MG63 (cell line): ENCODE results near the gene TYW5. TPM values are rescaled to one million over a fixed set of nuclear protein-coding genes. Genes with fewer than 3 reads are reported as not detected.
A peak's percentile ranks its signal among the peaks of the same experiment; 100 is the strongest.
"Not testable (repeated sequence)": the region's sequence is repeated elsewhere in the genome, so short reads cannot be mapped to it uniquely, and the experiment has no call there.

Source experiments
- DNase-seq: peaks from one replicate; pipeline ENCODE4 v3.0.0-alpha.2; 2020
- H3K27me3 ChIP-seq: fragments of 250-450 bp; sonication (Bioruptor Pico); 2 replicates; pipeline ENCODE4 v1.5.1; 2020; ENCODE audit warnings: mild to moderate bottlenecking, moderate library complexity
- H3K36me3 ChIP-seq: fragments of 250-450 bp; sonication (Bioruptor Pico); 2 replicates; pipeline ENCODE4 v1.5.1; 2020; ENCODE audit warnings: mild to moderate bottlenecking, moderate library complexity
- H3K4me3 ChIP-seq: fragments of 250-450 bp; sonication (Bioruptor Pico); 2 replicates; pipeline ENCODE4 v1.5.1; 2020; ENCODE audit warnings: mild to moderate bottlenecking, moderate library complexity
- H3K9me3 ChIP-seq: fragments of 250-450 bp; sonication (Bioruptor Pico); 2 replicates; pipeline ENCODE4 v1.5.1; 2020; ENCODE audit warnings: mild to moderate bottlenecking, moderate library complexity
- total RNA-seq: library from RNA; depleted of rRNA; stranded (reverse); fragments of >200 nt; shearing (Covaris generic); gene quantifications from 2 replicates; pipeline ENCODE4 v1.2.3, GENCODE V29; 2014; ENCODE audit warnings: low replicate concordance

TYW5 gene
- total RNA-seq, 1 experiment from 2014 or later: 3.6 TPM

DNA sequence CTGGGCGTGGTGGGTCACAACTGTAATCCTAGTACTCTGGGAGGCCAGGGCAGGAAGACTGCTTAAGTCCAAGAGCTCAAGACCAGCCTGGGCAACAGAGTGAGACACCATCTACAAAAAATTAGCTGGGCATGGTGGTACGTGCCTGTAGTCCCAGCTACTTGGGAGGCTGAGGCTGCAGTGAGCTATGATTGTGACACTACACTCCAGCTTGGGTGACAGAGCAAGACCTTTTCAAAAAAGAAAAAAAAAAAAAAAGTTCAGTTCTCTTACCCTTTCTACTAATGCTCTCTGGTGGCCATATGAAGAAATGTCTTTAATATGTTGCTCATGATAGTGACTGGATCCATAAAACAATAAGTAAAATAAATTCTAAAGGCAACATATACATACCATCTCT, 14.9 kb downstream of the TYW5 start:
- Histone ChIP-seq H3K36me3 (peaks cover 37% of the 10 kb centered on the region), H3K4me3 (no peak overlapping the region), H3K27me3 (no peaks in the 10 kb centered on the region), H3K9me3 (no peaks in the 10 kb centered on the region)
- DNase-seq: no peak

- Histone ChIP-seq H3K4me3 (no peak overlapping the region), H3K9me3 (no peaks in the 10 kb centered on the region), H3K27me3 (no peaks in the 10 kb centered on the region), H3K36me3 (peaks cover 37% of the 10 kb centered on the region)
- DNase-seq: no peak
Measured at GRCh38 chr2:199936554-199936953, 18.7 kb downstream of the TYW5 start.

DNA sequence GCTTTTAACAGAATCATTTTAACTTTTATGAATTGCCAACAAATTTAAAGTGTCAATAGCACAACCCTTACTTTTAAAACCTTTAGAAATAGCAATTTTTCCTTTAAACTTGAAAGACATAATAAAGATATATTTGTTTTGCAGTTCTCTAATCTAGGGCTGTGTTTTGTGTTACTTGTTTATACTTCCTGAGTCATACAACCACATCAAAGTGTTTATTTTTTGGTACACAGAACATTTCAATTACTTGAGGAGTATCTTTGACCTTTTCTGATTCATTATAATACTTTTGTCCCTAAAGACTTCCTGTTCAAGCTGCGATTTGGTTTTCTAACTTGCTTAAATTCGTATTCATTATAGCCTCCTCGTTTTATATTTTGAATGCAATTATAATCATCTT, 21.8 kb downstream of the TYW5 start:
- H3K36me3 ChIP-seq: peaks cover 40% of the 10 kb centered on the region
- H3K4me3 ChIP-seq: no peak overlapping the region
- no peaks in the 10 kb centered on the region for H3K27me3 ChIP-seq
- H3K9me3 ChIP-seq: no peaks in the 10 kb centered on the region
- DNase-seq: no peak

- DNase-seq: peak; percentile 45
- H3K9me3 ChIP-seq: no peaks in the 10 kb centered on the region
- H3K4me3 ChIP-seq: no peak overlapping the region
- H3K36me3 ChIP-seq: peaks cover 35% of the 10 kb centered on the region
- no peaks in the 10 kb centered on the region for H3K27me3 ChIP-seq
Measured at GRCh38 chr2:199932312-199932855, 22.9 kb downstream of the TYW5 start.

- Histone ChIP-seq H3K4me3 (no peak overlapping the region), H3K36me3 (peaks cover 52% of the 10 kb centered on the region), H3K27me3 (no peaks in the 10 kb centered on the region), H3K9me3 (no peaks in the 10 kb centered on the region)
- DNase-seq: no peak
Measured at GRCh38 chr2:199929262-199929661, 26.0 kb downstream of the TYW5 start.

DNA sequence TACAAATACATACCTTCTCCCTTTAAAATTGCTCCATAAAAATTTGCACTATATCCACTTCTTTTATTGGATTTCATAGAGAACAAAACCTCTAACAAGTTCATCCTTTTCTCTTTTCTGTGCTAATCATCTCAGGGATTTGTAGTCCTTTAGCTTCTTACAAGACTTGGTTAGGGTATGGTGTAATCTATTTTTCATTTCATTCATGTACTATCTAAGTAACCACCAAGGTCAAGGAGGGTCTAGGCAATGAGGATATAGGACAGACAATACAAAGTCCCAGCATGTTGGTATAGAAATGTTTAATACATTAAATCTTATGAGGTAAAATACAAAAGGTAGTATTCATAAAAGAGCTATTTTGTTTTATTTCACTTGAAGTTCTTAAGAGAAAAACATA, 26.7 kb downstream of the TYW5 start:
- Histone ChIP-seq H3K4me3 (no peak overlapping the region), H3K27me3 (no peaks in the 10 kb centered on the region), H3K36me3 (peaks cover 52% of the 10 kb centered on the region), H3K9me3 (no peaks in the 10 kb centered on the region)
- DNase-seq: no peak

GRCh38 chr2:199928226-199928625, 27.1 kb downstream of the TYW5 start:
- Histone ChIP-seq H3K36me3 (peaks cover 52% of the 10 kb centered on the region), H3K4me3 (no peak overlapping the region), H3K9me3 (no peaks in the 10 kb centered on the region), H3K27me3 (no peaks in the 10 kb centered on the region)
- DNase-seq: no peak

DNA sequence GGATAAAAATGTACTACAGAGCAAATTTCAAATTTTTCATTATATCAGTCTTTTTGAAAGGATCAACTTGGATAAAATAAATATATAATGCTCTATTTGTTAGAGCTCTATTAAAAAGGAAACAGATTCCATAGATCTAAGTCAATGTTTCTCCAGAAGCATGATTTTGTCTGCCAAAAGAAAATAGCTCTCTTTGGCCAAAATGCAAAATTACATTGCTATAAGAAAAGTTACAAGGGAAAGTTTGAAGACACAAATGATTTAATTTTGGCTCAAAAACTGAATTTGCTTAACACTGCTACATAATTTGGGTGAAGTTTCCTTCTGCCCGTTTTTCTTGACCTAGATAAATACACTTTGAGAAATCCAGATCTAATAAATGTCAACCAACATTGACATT, 28.5 kb downstream of the TYW5 start:
- H3K27me3 ChIP-seq: no peaks in the 10 kb centered on the region
- peaks cover 39% of the 10 kb centered on the region for H3K36me3 ChIP-seq
- no peaks in the 10 kb centered on the region for H3K9me3 ChIP-seq
- H3K4me3 ChIP-seq: no peak overlapping the region
- DNase-seq: no peak

DNA sequence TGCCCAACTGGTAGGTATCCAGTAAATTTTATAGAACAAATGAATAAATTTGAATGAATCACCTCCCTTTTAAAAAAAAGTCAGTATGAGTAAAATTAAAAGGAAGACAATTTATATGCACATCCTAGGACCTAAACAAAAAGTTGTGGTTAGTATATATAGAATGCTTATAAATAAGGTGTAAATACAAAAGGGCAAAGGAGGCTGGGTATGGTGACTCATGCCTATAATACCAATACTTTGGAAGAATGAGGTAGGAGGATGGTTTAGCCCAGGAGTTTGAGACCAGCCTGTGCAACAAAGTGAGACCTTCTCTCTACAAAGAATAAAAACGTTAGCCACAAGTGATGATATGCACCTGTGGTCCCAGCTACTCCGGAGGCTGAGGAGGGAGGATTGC, 31.4 kb downstream of the TYW5 start:
- no peaks in the 10 kb centered on the region for H3K27me3 ChIP-seq
- H3K9me3 ChIP-seq: no peaks in the 10 kb centered on the region
- no peak for DNase-seq
- H3K4me3 ChIP-seq: no peak overlapping the region
- H3K36me3 ChIP-seq: peaks cover 39% of the 10 kb centered on the region

GRCh38 chr2:199922856-199923255, 32.4 kb downstream of the TYW5 start:
- Histone ChIP-seq H3K36me3 (peaks cover 43% of the 10 kb centered on the region), H3K27me3 (no peaks in the 10 kb centered on the region), H3K9me3 (no peaks in the 10 kb centered on the region), H3K4me3 (no peak overlapping the region)
- no peak for DNase-seq

- Histone ChIP-seq H3K27me3 (no peaks in the 10 kb centered on the region), H3K36me3 (peaks cover 65% of the 10 kb centered on the region), H3K9me3 (peaks cover 7% of the 10 kb centered on the region), H3K4me3 (no peak overlapping the region)
- no peak for DNase-seq
Measured at GRCh38 chr2:199916980-199917379, 38.3 kb downstream of the TYW5 start.

DNA sequence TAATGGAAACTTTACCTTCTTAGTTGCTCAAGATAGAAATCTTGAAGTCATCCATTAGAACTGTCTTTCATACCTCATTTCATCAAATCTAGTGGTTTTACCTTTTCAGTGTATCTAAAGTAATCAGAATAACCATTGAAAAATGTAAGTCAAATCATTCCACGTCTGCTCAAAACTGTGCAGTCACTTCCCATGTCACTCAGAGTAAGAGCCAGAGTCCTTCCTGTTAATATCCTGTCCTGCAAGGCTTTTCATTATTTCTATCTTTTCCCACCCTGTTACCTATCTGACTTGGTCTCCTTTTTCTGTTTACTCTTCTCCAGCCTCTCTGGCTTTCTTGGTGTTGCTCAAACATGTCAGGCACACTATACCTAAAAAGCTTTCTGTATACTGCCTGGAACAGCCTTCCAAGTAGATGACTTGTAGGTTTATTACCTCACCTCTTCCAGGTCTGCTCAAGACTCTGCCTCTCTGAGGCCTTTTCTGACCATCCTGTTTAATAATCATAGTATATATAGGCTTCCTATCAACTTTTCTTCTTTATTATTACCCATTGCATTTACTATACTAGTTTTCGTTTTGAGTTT, 40.8 kb downstream of the TYW5 start:
- H3K4me3 ChIP-seq: no peak overlapping the region
- DNase-seq: no peak
- H3K36me3 ChIP-seq: peaks cover 53% of the 10 kb centered on the region
- H3K9me3 ChIP-seq: peaks cover 7% of the 10 kb centered on the region
- H3K27me3 ChIP-seq: no peaks in the 10 kb centered on the region

DNA sequence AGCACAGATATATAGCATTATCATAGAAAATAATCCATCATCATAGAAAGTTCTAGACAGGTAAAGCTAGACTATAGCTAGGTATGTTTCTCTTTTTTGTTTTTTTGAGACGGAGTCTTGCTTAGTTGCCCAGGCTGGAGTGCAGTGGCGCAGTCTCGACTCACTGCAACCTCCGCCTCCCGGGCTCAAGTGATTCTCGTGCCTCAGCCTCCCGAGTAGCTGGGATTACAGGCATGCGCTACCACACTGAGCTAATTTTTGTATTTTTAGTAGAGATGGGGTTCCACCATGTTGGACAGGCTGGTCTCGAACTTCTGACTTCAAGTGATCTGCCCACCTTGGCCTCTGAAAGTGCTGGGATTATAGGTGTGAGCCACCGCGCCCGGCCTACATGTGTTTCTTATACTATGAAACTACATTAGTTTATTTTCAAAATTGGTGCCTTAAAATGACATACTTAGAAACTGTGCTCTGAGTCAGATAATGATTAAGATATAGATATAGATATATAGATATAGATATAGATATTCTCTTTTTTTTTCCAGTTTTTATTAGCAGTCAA, 42.7 kb downstream of the TYW5 start:
- not testable (repeated sequence) for DNase-seq, H3K27me3 ChIP-seq, H3K9me3 ChIP-seq
- peak overlapping the region; percentile 82 for H3K4me3 ChIP-seq
- peaks cover 37% of the 10 kb centered on the region for H3K36me3 ChIP-seq

DNA sequence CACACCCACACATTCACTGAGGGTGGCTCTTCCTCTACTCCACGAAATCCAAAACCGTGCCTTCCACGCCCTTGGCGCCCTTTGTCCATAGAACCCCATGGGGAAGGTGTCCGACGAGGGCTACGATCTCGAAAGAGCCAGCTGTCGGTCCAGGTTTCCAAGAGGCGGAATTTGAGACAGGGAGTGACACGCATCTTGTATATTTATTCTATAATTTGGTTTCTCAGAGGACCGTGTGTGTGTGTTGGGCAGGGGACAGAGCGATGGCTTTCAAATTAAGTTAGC, 43.5 kb downstream of the TYW5 start:
- peaks cover 29% of the 10 kb centered on the region for H3K36me3 ChIP-seq
- DNase-seq: no peak
- H3K9me3 ChIP-seq: peaks cover 6% of the 10 kb centered on the region
- no peaks in the 10 kb centered on the region for H3K27me3 ChIP-seq
- peak overlapping the region; percentile 82 for H3K4me3 ChIP-seq

- Histone ChIP-seq H3K9me3 (peaks cover under 1% of the 10 kb centered on the region; the same call in 1 of the 2 replicates), H3K27me3 (no peaks in the 10 kb centered on the region), H3K36me3 (peaks cover 24% of the 10 kb centered on the region), H3K4me3 (peak within 1 kb of the TSS; percentile 82)
- peak; percentile 97 for DNase-seq
Measured at GRCh38 chr2:199911052-199911876, 44.0 kb downstream of the TYW5 start, which contains the start of gene C2orf69. C2orf69 (plus strand) TSS chr2:199911293; CDS start chr2:199911439, 146 bp downstream.

GRCh38 chr2:199910338-199911051, 44.8 kb downstream of the TYW5 start:
- H3K27me3 ChIP-seq: no peaks in the 10 kb centered on the region
- peaks cover 16% of the 10 kb centered on the region for H3K36me3 ChIP-seq
- H3K9me3 ChIP-seq: no peaks in the 10 kb centered on the region
- peak overlapping the region; percentile 82 for H3K4me3 ChIP-seq
- DNase-seq: no peak
